K562 (cell line): ENCODE measurements around the gene ZNF358. TPM values are rescaled to one million over a fixed set of nuclear protein-coding genes. Genes with fewer than 3 reads are reported as not detected.

Source experiments
- ATAC-seq: fragments of 200-7000 bp; cut with Tn5 transposase; 3 replicates; pipeline ENCODE4 v1.9.1; 2020; ENCODE audit warnings: moderate library complexity
- BruUV-seq: library from RNA; stranded (reverse); fragments of 400-500 nt; replicated peaks from 2 replicates; lab custom pipeline; 2021; lab: Mats Ljungman, UMichigan
- CTCF ChIA-PET: fragments of 300-600 bp; formaldehyde crosslinking; extraction: SDS; loops from one replicate; lab custom pipeline; 2021; ENCODE audit warnings: low intra/inter-chr PET ratio; lab: Yijun Ruan, JAX
- POLR2A ChIA-PET: fragments of 300-600, 350-650 bp; sonication (Branson Sonifier 250); formaldehyde crosslinking; extraction: SDS; loops from one replicate; lab custom pipeline; 2021; ENCODE audit warnings: antibody characterized with exemption, inconsistent platforms; lab: Yijun Ruan, JAX
- DNase-seq, 4 experiments: peaks; one replicate each; pipeline versions ENCODE4 v3.0.0 to v3.0.0-alpha.2; 2011 to 2018; ENCODE audit warnings: low spot score in 3 of 4, mixed read lengths in 3 of 4; ENCODE audit errors: extremely low read depth in 1 of 4
- FAIRE-seq: peaks from 2 replicates; lab custom pipeline; 2011; peaks lifted over from hg19 to GRCh38; lab: Jason Lieb, UNC
- H2AFZ ChIP-seq: 2 replicates; pipeline ENCODE4 v1.6.0; 2011; ENCODE audit warnings: low read depth, low read length, control low read depth, inconsistent platforms
- H3K27ac ChIP-seq: fragments of 200-600 bp; 3 replicates; pipeline ENCODE4 v1.8.0; 2011; ENCODE audit warnings: low read depth, mild to moderate bottlenecking, control low read depth, inconsistent platforms, low read length, moderate library complexity, mixed read lengths; ENCODE audit errors: extremely low read depth
- H3K27me3 ChIP-seq, 2 experiments: fragments of 300-600 bp in 1 of 2; 2 replicates in 1 of 2; 3 replicates in 1 of 2; pipeline versions ENCODE4 v1.6.0 to v1.8.0; 2011; ENCODE audit warnings: inconsistent platforms in 2 of 2, low read length in 2 of 2, mild to moderate bottlenecking in 1 of 2, mixed read lengths in 1 of 2, moderate library complexity in 1 of 2; ENCODE audit not compliant: control insufficient read depth in 2 of 2, insufficient read depth in 2 of 2
- H3K36me3 ChIP-seq: fragments of 300-600 bp; 3 replicates; pipeline ENCODE4 v1.8.0; 2011; ENCODE audit warnings: mild to moderate bottlenecking, low read length, inconsistent platforms; ENCODE audit not compliant: control insufficient read depth, insufficient read depth
- H3K4me1 ChIP-seq, 2 experiments: fragments of 200-600 bp in 1 of 2; replicated peaks in 1 of 2; 2 replicates in 1 of 2; 3 replicates in 1 of 2; pipeline versions ENCODE4 v1.5.1 to v1.8.0; 2011; ENCODE audit warnings: inconsistent platforms in 2 of 2, low read length in 2 of 2, mild to moderate bottlenecking in 1 of 2, mixed read lengths in 1 of 2, moderate library complexity in 1 of 2; ENCODE audit not compliant: control insufficient read depth in 2 of 2, insufficient read depth in 2 of 2
- H3K4me2 ChIP-seq: 2 replicates; pipeline ENCODE4 v1.6.1; 2011; ENCODE audit warnings: low read length, control low read depth, inconsistent platforms, mixed read lengths; ENCODE audit not compliant: insufficient read depth
- H3K4me3 ChIP-seq: fragments of 200-600 bp; sonication (generic), shearing (Covaris generic); 2 replicates; pipeline ENCODE4 v1.5.1; 2016; ENCODE audit warnings: control low read depth, inconsistent platforms
- H3K79me2 ChIP-seq: fragments of 200-600 bp; 3 replicates; pipeline ENCODE4 v1.8.0; 2011; ENCODE audit warnings: low read length, inconsistent platforms; ENCODE audit not compliant: control insufficient read depth, insufficient read depth
- H3K9ac ChIP-seq, 2 experiments: 2 replicates each; pipeline versions ENCODE4 v1.6.0 to v1.6.1; 2011; ENCODE audit warnings: low read depth in 2 of 2, low read length in 2 of 2, control low read depth in 1 of 2, inconsistent platforms in 1 of 2, mild to moderate bottlenecking in 1 of 2, mixed read lengths in 1 of 2; ENCODE audit not compliant: insufficient read depth in 1 of 2
- H3K9me1 ChIP-seq: one replicate; pipeline ENCODE4 v1.6.0; 2011; ENCODE audit warnings: inconsistent platforms, mild to moderate bottlenecking, low read length, moderate library complexity; ENCODE audit not compliant: control insufficient read depth, insufficient read depth
- H3K9me3 ChIP-seq: replicated peaks from 2 replicates; pipeline ENCODE4 v1.5.1; 2011; ENCODE audit warnings: low read depth, low read length, inconsistent platforms; ENCODE audit not compliant: control insufficient read depth, insufficient read depth
- H4K20me1 ChIP-seq: replicated peaks from 2 replicates; pipeline ENCODE4 v1.6.1; 2011; ENCODE audit warnings: low read length, inconsistent platforms, mixed read lengths; ENCODE audit not compliant: control insufficient read depth, insufficient read depth
- DDX20 ChIP-seq: fragments of 450-650 bp; IDR thresholded peaks from 2 replicates; pipeline ENCODE4 v1.6.1; 2016; ENCODE audit warnings: missing genetic modification characterization, low read depth, mild to moderate bottlenecking, missing compliant biosample characterization, moderate library complexity
- E2F5 ChIP-seq: sonication (generic); formaldehyde crosslinking; IDR thresholded peaks from 2 replicates; pipeline ENCODE4 v1.8.0; 2022; ENCODE audit warnings: mild to moderate bottlenecking, missing genetic modification reagents
- RNF2 ChIP-seq: sonication (generic); IDR thresholded peaks from 2 replicates; pipeline ENCODE4 v1.6.1; 2016
- SNIP1 ChIP-seq: fragments of 450-650 bp; IDR thresholded peaks from 2 replicates; pipeline ENCODE4 v1.7.1; 2017; ENCODE audit warnings: low read depth, mild to moderate bottlenecking
- ZFP91 ChIP-seq: sonication (generic); formaldehyde crosslinking; IDR thresholded peaks from 2 replicates; pipeline ENCODE4 v1.8.0; 2022; ENCODE audit warnings: mild to moderate bottlenecking, missing genetic modification reagents
- ZNF395 ChIP-seq: fragments of 200-800 bp; sonication (Bioruptor generic); IDR thresholded peaks from 2 replicates; pipeline ENCODE4 v1.6.1; 2017; ENCODE audit warnings: missing genetic modification characterization, missing compliant biosample characterization
- WGBS: fragments of 100-300 bp; shearing (Covaris generic); methylation state at CpG from one replicate; pipeline ENCODE4 v1.1.6; 2016; ENCODE audit warnings: low coverage, mixed read lengths; ENCODE audit not compliant: insufficient coverage; ENCODE audit errors: missing lambda C conversion rate; 5-methylcytosine and 5-hydroxymethylcytosine counted together
- in situ Hi-C: fragments of 300-500 bp; cut with MboI; formaldehyde crosslinking; loops from 4 replicates; pipeline ENCODE4 v1.15.0; 2018; ENCODE audit warnings: inconsistent platforms, mixed read lengths
- intact Hi-C: fragments of 100-400 bp; cut with micrococcal nuclease; formaldehyde crosslinking; loops from 2 replicates; pipeline ENCODE4 v1.14.2; 2022
- polyA plus RNA-seq, 8 experiments: library from polyadenylated mRNA; depleted of rRNA in 4 of 8; stranded (reverse) in 5 of 8; unstranded in 3 of 8; fragments of >200 nt; fragmentation: Nextera tagmentation in 2 of 8; fragmentation: Illumina TruSeq in 1 of 8; extraction: Ambion mirVana in 2 of 8; extraction: Trizol in 1 of 8; gene quantifications; 2 replicates each; pipeline versions ENCODE4 v1.2.1 to v1.2.3, GENCODE V29; 2011 to 2014; ENCODE audit warnings: inconsistent platforms in 1 of 8, missing spikeins in 1 of 8
- total RNA-seq, 7 experiments: library from RNA; depleted of rRNA in 6 of 7; stranded (reverse); fragments of >200 nt in 6 of 7; fragmentation: Illumina TruSeq in 2 of 7; extraction: Trizol in 2 of 7; gene quantifications; 2 replicates each; pipeline versions ENCODE4 v1.2.1 to v1.2.3, GENCODE V29; 2011 to 2021; ENCODE audit warnings: low replicate concordance in 1 of 7
- TF ChIP-seq, protein P1 (sequence below), 2 experiments: fragments of 450-650 bp in 1 of 2; sonication (generic) in 1 of 2; formaldehyde crosslinking in 1 of 2; IDR thresholded peaks in 1 of 2; conservative IDR thresholded peaks in 1 of 2; 2 replicates each; pipeline versions ENCODE4 v1.6.1 to v1.8.1; 2016 to 2023; ENCODE audit warnings: mild to moderate bottlenecking in 2 of 2, moderate library complexity in 2 of 2, inconsistent platforms in 1 of 2, missing genetic modification reagents in 1 of 2
- TF ChIP-seq, protein P2 (sequence below): fragments of 200-800 bp; sonication (Bioruptor generic); IDR thresholded peaks from 2 replicates; pipeline ENCODE4 v1.6.1; 2016; ENCODE audit warnings: missing genetic modification characterization, missing compliant biosample characterization

Gene ZNF358
- total and polyA plus RNA-seq, 9 of the 15 experiments (the other 6 are each of a cell fraction or from before 2014, with no cell fraction given): 0.04 to 17.2 (median 4.9) TPM

- 3% methylated on average over 61 of the region's 65 CpGs for WGBS
- H3K4me1 ChIP-seq: peaks cover 6 to 33% of the 10 kb centered on the region in 2 experiments; a peak in 4 of 5 replicates
- peak within 1 kb of the TSS; percentile 88 for H2AFZ ChIP-seq
- in situ Hi-C loops (no loop called here), intact Hi-C loops (no loop called here)
- peak within 1 kb of the TSS; percentile 88 for H3K4me2 ChIP-seq
- no peaks in the 10 kb centered on the region for H3K27me3 ChIP-seq
- peak within 1 kb of the TSS; percentile 62 to 93 for H3K9ac ChIP-seq
- no peaks in the 10 kb centered on the region for H3K9me1 ChIP-seq
- H3K9me3 ChIP-seq: no peaks in the 10 kb centered on the region
- H4K20me1 ChIP-seq: no peaks in the 10 kb centered on the region
- ATAC-seq: peak; percentile 95
- CTCF ChIA-PET: no interaction called here
- H3K79me2 ChIP-seq: peaks cover 4% of the 10 kb centered on the region; the same call in 2 of the 3 replicates
- FAIRE-seq: peak; percentile 96
- no peak within 1 kb of the TSS; the same call in 2 of the 3 replicates for H3K27ac ChIP-seq
- peak; percentile 99 to 100 (median 100) for DNase-seq
- peak within 1 kb of the TSS; percentile 68 for H3K4me3 ChIP-seq
- BruUV-seq: no TSS peak
- POLR2A ChIA-PET: interaction anchor here (0.5 to 1.7 kb wide), 12 partner anchors 9 to 1781 kb away, joined by 3 to 9 read pairs (median 4); partner anchors contain the start of genes PET100, PNPLA6 and XAB2
- peaks cover 3% of the 10 kb centered on the region; the same call in 1 of the 3 replicates for H3K36me3 ChIP-seq
- TF ChIP-seq, protein P1, sequence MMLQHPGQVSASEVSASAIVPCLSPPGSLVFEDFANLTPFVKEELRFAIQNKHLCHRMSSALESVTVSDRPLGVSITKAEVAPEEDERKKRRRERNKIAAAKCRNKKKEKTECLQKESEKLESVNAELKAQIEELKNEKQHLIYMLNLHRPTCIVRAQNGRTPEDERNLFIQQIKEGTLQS (IDR thresholded peaks at IDR 0.05): peak; percentile 39
- TF ChIP-seq, protein P1 (CRISPR knock-in tag; conservative IDR thresholded peaks at IDR 0.05): no peak
- no peak for TF ChIP-seq SNIP1
- peak; percentile 93 for TF ChIP-seq ZFP91 (CRISPR knock-in tag)
- no peak for TF ChIP-seq E2F5
- TF ChIP-seq ZNF395 (CRISPR knock-in tag): peak; percentile 20; the same call in 1 of the 2 replicates
- TF ChIP-seq RNF2: peak; percentile 51; the same call in 1 of the 2 replicates
- TF ChIP-seq, protein P2, sequence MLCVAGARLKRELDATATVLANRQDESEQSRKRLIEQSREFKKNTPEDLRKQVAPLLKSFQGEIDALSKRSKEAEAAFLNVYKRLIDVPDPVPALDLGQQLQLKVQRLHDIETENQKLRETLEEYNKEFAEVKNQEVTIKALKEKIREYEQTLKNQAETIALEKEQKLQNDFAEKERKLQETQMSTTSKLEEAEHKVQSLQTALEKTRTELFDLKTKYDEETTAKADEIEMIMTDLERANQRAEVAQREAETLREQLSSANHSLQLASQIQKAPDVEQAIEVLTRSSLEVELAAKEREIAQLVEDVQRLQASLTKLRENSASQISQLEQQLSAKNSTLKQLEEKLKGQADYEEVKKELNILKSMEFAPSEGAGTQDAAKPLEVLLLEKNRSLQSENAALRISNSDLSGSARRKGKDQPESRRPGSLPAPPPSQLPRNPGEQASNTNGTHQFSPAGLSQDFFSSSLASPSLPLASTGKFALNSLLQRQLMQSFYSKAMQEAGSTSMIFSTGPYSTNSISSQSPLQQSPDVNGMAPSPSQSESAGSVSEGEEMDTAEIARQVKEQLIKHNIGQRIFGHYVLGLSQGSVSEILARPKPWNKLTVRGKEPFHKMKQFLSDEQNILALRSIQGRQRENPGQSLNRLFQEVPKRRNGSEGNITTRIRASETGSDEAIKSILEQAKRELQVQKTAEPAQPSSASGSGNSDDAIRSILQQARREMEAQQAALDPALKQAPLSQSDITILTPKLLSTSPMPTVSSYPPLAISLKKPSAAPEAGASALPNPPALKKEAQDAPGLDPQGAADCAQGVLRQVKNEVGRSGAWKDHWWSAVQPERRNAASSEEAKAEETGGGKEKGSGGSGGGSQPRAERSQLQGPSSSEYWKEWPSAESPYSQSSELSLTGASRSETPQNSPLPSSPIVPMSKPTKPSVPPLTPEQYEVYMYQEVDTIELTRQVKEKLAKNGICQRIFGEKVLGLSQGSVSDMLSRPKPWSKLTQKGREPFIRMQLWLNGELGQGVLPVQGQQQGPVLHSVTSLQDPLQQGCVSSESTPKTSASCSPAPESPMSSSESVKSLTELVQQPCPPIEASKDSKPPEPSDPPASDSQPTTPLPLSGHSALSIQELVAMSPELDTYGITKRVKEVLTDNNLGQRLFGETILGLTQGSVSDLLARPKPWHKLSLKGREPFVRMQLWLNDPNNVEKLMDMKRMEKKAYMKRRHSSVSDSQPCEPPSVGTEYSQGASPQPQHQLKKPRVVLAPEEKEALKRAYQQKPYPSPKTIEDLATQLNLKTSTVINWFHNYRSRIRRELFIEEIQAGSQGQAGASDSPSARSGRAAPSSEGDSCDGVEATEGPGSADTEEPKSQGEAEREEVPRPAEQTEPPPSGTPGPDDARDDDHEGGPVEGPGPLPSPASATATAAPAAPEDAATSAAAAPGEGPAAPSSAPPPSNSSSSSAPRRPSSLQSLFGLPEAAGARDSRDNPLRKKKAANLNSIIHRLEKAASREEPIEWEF (CRISPR knock-in tag): no peak
- TF ChIP-seq DDX20 (tag): no peak
Measured at GRCh38 chr19:7522072-7522922, 6.4 kb downstream of the ZNF358 start, which contains the start of gene MCOLN1. Gene MCOLN1 (plus strand): TSS chr19:7522624. CDS start chr19:7522751, 127 bp downstream.
